Ovary (tissue), 9 donors: ENCODE data around the gene EBF3. TPM values are rescaled to one million over a fixed set of nuclear protein-coding genes. Genes with fewer than 3 reads are reported as not detected.

Experiments
- DNase-seq, 5 donors: peaks; one replicate each; pipeline ENCODE4 v3.0.0-alpha.2; 2019 to 2020
- H3K27ac ChIP-seq, 2 donors: fragments of 200-600 bp; one replicate each; pipeline versions ENCODE4 v1.5.1 to v1.8.0; 2019 to 2022
- H3K27me3 ChIP-seq: fragments of 200-600 bp; one replicate; pipeline ENCODE4 v1.8.0; 2022
- H3K36me3 ChIP-seq: fragments of 200-600 bp; sonication (generic); one replicate; pipeline ENCODE4 v1.5.1; 2019
- H3K4me1 ChIP-seq: one replicate; pipeline ENCODE4 v1.8.1; 2013; ENCODE audit warnings: mild to moderate bottlenecking, moderate library complexity; ENCODE audit not compliant: insufficient read depth
- H3K4me3 ChIP-seq: fragments of 200-600 bp; sonication (generic); one replicate; pipeline ENCODE4 v1.5.1; 2017
- H3K9me3 ChIP-seq, 2 donors: fragments of 200-600 bp in 1 of 2; sonication (generic) in 1 of 2; one replicate each; pipeline versions ENCODE4 v1.5.1 to v1.8.1; 2013 to 2019; ENCODE audit warnings: mild to moderate bottlenecking in 1 of 2, moderate library complexity in 1 of 2
- EP300 ChIP-seq: sonication (generic); formaldehyde crosslinking; IDR thresholded peaks from one replicate; pipeline ENCODE4 v1.6.1; 2017; ENCODE audit warnings: antibody characterized with exemption
- POLR2A ChIP-seq: fragments of 450-650 bp; IDR thresholded peaks from one replicate; pipeline ENCODE4 v1.6.1; 2017; ENCODE audit warnings: antibody characterized with exemption, mild to moderate bottlenecking, moderate library complexity
- WGBS, 3 donors: extraction: QIAGEN DNeasy Blood & Tissue Kit in 1 of 3; methylation state at CpG; one replicate each; pipeline versions ENCODE4 v1.1.5 to v1.1.7; 2013 to 2017; 5-methylcytosine and 5-hydroxymethylcytosine counted together
- intact Hi-C, 4 donors: fragments of 100-400 bp; cut with DNase I; formaldehyde crosslinking; loops; one replicate each; pipeline versions ENCODE4 v1.11.0 to v1.15.1; 2022 to 2023
- polyA plus RNA-seq, 2 donors: library from polyadenylated mRNA; stranded (reverse); fragments of 200-250 nt in 1 of 2; fragments of 350-450 nt in 1 of 2; fragmentation: Illumina TruSeq in 1 of 2; extraction: RNeasy Lipid Tissue Mini Kit (QIAGEN cat#74804) in 1 of 2; gene quantifications; one replicate each; pipeline ENCODE4 v1.2.3, GENCODE V29; 2013 to 2014
- total RNA-seq, 7 donors: library from RNA; depleted of rRNA in 2 of 7; stranded (reverse); fragments of >200 nt in 2 of 7; fragmentation: NEBNext Ultra II Directional in 3 of 7; extraction: Animal tissue kit (Norgen Biotek cat#: 25700) in 3 of 7; gene quantifications; one replicate each; pipeline versions ENCODE4 v1.1.0 to v1.2.4, GENCODE V29; 2016 to 2023
- TF ChIP-seq, protein P1 (sequence below), 3 donors: fragments of 450-650 bp in 2 of 3; fragments of 200-600 bp in 1 of 3; IDR thresholded peaks; one replicate each; pipeline versions ENCODE4 v1.5.1 to v1.8.0; 2016 to 2022; ENCODE audit warnings: antibody characterized with exemption in 3 of 3, mild to moderate bottlenecking in 1 of 3
- donor health status: DM: no; HTN: no; CAD: no; lungs with moderate emphysema.
- donor health status: DM: no; HTN: no; CAD: no.
- donor health status: Bipolar disorder and iron deficiency.
- donor health status: DM: yes; HTN: yes; CAD: no.
- donor health status: DM: no; HTN: no; CAD: no.
- donor health status: DM: yes; HTN: yes; CAD: no.

EBF3 gene
- total and polyA plus RNA-seq, 9 donors, result 0.15 to 3.6 (median 0.79) TPM

DNA sequence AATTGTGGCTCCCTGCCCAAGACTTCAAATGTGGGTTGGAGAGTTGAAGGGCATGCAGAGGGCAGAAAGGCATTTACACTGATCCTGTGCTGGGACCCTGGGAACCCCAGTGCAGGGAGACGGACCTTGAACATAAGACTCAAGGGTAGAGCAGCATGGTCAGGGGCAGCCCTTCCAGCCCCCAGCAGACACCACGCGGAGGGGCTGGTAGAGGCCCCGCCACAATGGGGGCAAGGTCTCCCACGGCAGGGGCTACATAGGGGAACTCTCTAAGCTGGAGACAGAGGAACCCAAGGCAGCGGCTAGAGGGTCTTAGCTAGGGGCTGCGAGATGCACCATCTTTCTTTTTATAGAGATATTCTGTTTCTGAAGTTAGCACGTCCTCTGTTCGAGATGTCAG, 45.2 kb upstream of the EBF3 start:
- no peaks in the 10 kb centered on the region for H3K4me1 ChIP-seq
- TF ChIP-seq EP300 (no peak), POLR2A (no peak)
- TF ChIP-seq, protein P1, sequence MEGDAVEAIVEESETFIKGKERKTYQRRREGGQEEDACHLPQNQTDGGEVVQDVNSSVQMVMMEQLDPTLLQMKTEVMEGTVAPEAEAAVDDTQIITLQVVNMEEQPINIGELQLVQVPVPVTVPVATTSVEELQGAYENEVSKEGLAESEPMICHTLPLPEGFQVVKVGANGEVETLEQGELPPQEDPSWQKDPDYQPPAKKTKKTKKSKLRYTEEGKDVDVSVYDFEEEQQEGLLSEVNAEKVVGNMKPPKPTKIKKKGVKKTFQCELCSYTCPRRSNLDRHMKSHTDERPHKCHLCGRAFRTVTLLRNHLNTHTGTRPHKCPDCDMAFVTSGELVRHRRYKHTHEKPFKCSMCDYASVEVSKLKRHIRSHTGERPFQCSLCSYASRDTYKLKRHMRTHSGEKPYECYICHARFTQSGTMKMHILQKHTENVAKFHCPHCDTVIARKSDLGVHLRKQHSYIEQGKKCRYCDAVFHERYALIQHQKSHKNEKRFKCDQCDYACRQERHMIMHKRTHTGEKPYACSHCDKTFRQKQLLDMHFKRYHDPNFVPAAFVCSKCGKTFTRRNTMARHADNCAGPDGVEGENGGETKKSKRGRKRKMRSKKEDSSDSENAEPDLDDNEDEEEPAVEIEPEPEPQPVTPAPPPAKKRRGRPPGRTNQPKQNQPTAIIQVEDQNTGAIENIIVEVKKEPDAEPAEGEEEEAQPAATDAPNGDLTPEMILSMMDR (IDR thresholded peaks at IDR 0.05), result no peak
- no peak overlapping the region for H3K4me3 ChIP-seq
- intact Hi-C loops, result no loop called here
- WGBS, 3 donors, result 86 to 90% (median 87%) methylated on average over 9 of the region's 9 CpGs
- no peak for DNase-seq
- no peaks in the 10 kb centered on the region for H3K36me3 ChIP-seq
- H3K27ac ChIP-seq, result no peak overlapping the region
- no peaks in the 10 kb centered on the region for H3K9me3 ChIP-seq
- H3K27me3 ChIP-seq, result no peaks in the 10 kb centered on the region

DNA sequence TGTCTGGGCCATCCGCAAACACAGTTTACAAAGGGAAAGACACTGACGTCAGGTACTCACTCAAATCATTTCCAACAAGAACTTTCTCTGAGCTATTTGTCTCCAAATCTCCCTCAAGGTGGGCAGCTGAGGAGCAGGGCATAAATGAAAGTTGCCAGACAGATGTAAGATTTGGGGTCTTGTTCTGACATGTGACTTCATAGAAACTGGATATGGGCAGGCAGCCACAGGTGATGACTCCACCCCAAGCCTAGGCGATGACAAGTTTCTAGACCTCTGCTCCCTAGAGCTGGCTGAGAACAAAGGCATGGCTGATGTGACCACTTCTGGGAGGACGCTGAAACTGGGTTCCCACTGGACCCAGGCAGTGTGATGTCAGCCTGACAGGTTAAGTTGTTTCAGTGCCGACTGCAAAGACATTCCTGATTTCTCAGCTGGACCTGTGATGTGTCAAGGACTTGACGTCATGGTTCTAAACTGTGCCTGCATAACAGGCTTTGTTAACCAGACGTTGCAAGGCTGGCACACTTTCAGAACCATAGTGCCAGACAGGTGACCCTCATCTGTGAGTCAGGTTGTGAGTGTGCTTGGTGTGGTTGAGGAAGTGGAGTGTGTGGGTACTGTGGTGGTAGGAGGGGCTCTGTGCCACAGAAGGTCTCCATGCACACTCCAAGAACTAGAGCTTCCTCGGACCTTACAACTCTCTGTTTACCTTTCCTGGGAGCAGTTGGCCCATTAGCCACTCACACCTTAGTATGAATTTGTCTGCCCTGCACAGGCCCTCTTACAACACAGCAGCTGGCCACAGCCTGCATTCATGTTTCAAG, 39.9 kb upstream of the EBF3 start:
- intact Hi-C loops, result no loop called here
- H3K4me3 ChIP-seq, result no peak overlapping the region
- no peaks in the 10 kb centered on the region for H3K27me3 ChIP-seq
- no peaks in the 10 kb centered on the region for H3K4me1 ChIP-seq
- WGBS, 3 donors, result 72 to 83% (median 73%) methylated on average over 8 of the region's 8 CpGs
- no peaks in the 10 kb centered on the region for H3K9me3 ChIP-seq
- H3K36me3 ChIP-seq, result no peaks in the 10 kb centered on the region
- no peak for DNase-seq
- no peak for TF ChIP-seq EP300
- TF ChIP-seq, protein P1 (IDR thresholded peaks at IDR 0.05), result no peak
- no peak for TF ChIP-seq POLR2A
- no peak overlapping the region for H3K27ac ChIP-seq

DNA sequence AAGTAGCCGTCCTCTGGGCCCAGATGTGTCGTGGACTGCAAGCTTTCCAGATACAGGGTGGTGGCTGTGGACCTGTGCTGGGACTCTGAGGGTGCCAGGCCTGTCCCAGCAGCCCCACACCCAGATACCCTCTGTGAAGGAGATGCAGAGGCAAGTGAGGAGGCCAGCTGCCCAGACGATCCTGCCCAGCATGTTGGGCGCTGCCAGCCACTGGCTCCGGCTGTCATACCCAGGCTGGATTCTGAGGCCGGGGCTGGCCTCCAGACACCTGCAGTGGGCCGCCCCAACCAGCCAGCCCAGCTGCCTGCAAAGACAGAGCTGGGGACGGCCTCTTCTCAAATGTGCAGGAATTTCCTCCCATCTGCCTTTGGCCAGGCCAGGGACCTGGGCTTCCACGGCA, 39.1 kb upstream of the EBF3 start:
- no peaks in the 10 kb centered on the region for H3K9me3 ChIP-seq
- 75 to 85% (median 83%) methylated on average over 7 to 9 of the region's 9 CpGs for WGBS, 3 donors
- no peak for DNase-seq
- no peaks in the 10 kb centered on the region for H3K4me1 ChIP-seq
- TF ChIP-seq, protein P1 (IDR thresholded peaks at IDR 0.05), result no peak
- no peak for TF ChIP-seq POLR2A
- no peak for TF ChIP-seq EP300
- no peaks in the 10 kb centered on the region for H3K27me3 ChIP-seq
- H3K27ac ChIP-seq, result no peak overlapping the region
- H3K36me3 ChIP-seq, result no peaks in the 10 kb centered on the region
- no peak overlapping the region for H3K4me3 ChIP-seq
- intact Hi-C loops, result no loop called here

DNA sequence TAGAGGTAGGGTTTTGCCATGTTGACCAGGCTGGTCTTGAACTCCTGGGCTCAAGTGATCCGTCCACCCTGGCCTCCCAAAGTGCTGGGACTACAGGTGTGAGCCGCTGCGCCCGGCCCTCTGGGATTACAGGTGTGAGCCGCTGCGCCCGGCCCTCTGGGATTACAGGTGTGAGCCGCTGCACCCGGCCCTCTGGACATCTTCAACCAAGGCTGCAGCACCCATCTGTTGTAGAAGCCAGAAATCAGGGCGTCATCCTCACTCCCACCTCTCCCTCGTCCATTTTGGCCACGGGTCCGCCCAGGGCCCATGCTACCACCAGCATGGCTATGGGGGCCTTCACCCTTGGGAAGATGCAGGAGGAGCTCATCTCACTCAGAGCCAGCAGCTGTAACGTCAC, 38.5 kb upstream of the EBF3 start:
- H3K9me3 ChIP-seq, result no peaks in the 10 kb centered on the region
- no peaks in the 10 kb centered on the region for H3K27me3 ChIP-seq
- TF ChIP-seq POLR2A, result no peak
- no peak for TF ChIP-seq EP300
- TF ChIP-seq, protein P1 (IDR thresholded peaks at IDR 0.05), result no peak
- H3K36me3 ChIP-seq, result no peaks in the 10 kb centered on the region
- H3K27ac ChIP-seq, result no peak overlapping the region
- no peaks in the 10 kb centered on the region for H3K4me1 ChIP-seq
- WGBS, 3 donors, result 83 to 90% (median 84%) methylated on average over 14 of the region's 14 CpGs
- H3K4me3 ChIP-seq, result no peak overlapping the region
- no peak for DNase-seq
- intact Hi-C loops, result no loop called here
